Measurements from ENCODE around the gene IRF5.

IRF5 gene

GRCh38 chr7:128919881-128920799 lies 17.6 kb upstream of the IRF5 start:
- DNase-seq (ENCODE audit: insufficient read length, low spot score) (no peak), FAIRE-seq (no peak)

GRCh38 chr7:128920913-128921582 lies 16.7 kb upstream of the IRF5 start:
- FAIRE-seq (no peak), DNase-seq (ENCODE audit: insufficient read length, low spot score) (no peak)

- FAIRE-seq (no peak), DNase-seq (ENCODE audit: insufficient read length, low spot score) (no peak)
Measured at GRCh38 chr7:128921866-128922440, 15.8 kb upstream of the IRF5 start.

- FAIRE-seq (no peak), DNase-seq (ENCODE audit: insufficient read length, low spot score) (no peak)
Measured at GRCh38 chr7:128922496-128923410, 15.0 kb upstream of the IRF5 start.

GRCh38 chr7:128923411-128923800 lies 14.3 kb upstream of the IRF5 start:
- DNase-seq (ENCODE audit: insufficient read length, low spot score) (no peak), FAIRE-seq (no peak)

- DNase-seq (ENCODE audit: insufficient read length, low spot score) (no peak), FAIRE-seq (no peak)
Measured at GRCh38 chr7:128924707-128925588, 12.8 kb upstream of the IRF5 start.

- no peak for FAIRE-seq
- no peak for DNase-seq (ENCODE audit: insufficient read length, low spot score)
Measured at GRCh38 chr7:128928159-128928813, 9.4 kb upstream of the IRF5 start.

GRCh38 chr7:128928882-128929788 lies 8.6 kb upstream of the IRF5 start:
- DNase-seq (ENCODE audit: insufficient read length, low spot score) (no peak), FAIRE-seq (no peak)

DNA sequence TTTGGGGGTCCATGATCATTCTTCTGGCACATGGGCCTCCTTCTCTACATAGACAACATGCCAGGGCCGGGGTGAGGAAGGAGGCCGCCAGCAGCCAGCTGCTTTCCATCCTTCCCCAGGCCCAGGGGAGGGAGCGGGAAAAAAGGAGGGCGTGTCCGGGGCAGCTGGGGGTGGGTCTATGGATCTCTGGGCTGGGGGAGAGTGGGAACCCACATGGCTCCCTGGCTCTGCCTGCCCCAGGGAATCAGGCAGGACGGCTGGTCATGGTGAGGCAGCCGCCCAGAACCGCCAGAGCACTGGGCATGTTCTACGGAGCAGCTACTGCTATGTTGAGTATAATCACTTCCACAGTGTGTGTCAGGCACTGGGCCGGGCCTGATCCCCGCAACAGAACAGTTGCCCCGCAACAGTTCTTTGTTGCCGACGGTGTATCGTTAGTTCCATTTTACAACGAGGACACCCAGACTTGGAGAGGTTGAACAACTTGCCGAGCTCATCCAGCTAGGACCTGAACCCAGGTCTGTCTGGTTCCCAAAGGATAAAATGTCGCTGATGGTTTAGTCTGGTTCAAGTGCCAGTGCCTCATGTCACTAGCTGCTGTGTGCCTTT lies 6.4 kb upstream of the IRF5 start:
- no peak for DNase-seq (ENCODE audit: insufficient read length, low spot score)
- no peak for FAIRE-seq

GRCh38 chr7:128931965-128932861 lies 5.5 kb upstream of the IRF5 start:
- DNase-seq (ENCODE audit: insufficient read length, low spot score), result no peak
- FAIRE-seq, result no peak

DNA sequence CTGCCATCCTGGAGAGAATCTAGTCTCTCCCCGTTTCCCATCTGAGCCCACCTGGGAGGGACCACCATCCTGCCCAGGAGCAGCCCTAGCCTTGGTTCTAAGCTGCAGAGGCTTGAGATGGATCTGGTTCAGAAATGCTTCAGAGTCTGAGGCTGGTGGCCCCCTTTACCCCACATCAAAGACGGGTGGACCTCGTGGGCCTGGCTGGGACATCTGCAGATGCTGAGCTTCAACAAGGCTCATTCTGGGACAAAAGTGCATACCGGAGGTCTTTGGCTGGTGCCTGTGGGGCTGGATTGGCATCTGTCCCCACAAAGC lies 4.9 kb upstream of the IRF5 start:
- no peak for DNase-seq (ENCODE audit: insufficient read length, low spot score)
- FAIRE-seq, result no peak

DNA sequence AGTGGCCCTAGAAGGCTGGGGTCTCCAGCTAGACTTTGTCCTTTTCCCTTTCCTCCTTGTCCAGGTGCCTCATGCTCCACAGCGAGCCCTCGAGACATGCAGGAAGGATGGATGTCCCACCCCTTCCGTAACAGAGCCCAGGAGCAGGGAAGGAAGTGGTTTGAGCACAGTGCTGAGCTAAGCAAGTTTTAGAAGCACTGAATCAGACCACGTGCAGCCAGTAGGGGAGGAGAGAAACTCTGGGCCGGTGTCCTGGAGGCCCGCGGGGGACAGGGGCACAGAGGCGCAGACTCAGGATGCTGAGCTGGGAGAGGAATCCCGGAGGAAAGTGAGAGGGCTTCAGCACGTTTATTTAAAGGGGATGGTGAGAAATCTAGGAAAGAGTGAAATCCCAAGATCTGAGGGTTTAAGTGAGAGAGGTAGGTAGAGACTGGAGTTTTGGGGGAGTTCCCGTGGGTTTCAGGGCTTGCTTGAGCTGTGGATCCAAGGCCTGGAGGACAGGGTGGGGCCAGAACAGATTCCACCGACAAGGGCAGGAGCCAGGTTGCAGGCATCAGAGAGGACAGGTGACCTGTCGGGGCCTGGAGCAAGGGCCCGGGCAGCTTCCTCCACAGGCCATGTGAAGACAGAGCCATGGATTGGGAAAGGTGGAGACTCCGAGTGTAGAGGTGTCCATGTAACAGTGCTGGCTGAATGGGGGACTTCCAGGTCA lies 4.4 kb upstream of the IRF5 start:
- FAIRE-seq (no peak), DNase-seq (ENCODE audit: insufficient read length, low spot score) (no peak)

DNA sequence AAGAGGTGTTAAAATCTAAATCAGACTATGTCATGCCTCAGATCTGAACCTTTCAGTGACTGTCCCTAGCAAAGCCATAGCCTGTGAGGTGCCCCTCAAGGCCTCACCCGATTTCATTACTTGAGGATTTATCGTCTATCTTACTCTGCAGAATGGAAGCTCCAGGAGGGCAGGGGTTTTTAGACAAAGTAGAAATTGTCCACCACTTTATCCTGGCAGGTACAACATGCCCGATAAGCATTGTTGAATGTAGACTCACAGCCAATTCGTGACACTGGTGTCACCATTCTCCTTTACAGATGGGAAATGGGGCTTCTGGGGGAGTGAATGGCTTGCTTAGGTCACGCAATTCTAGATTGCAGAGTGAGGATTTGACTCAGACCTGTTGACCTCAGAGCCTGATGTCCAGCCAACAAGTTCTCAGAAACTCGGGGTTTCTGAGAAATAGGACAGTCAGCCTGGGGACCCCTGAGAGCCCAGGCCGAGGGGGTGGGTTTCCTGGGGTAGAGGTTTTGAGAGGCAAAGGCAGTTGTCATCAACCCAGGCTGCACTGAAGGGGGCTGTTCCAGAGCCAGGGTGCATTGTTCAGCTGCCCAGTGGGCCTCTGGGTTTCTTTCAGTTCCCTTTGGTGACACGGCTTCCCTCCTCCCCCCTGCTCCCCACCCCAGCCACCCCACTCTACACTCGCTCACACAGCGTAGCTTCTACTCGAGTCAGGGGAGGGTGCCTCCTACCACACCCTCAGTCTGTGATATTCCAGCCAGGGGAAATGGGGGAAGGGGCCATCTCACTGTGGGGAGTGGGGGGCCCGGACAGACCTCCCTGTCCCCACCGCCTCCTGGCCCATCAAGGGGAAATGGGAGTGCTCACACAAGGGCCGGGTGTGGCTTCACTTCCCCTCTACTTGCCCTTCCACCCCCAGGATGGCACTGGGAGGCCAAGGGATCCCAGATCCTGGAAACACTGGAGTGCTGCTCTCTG lies 3.1 kb upstream of the IRF5 start:
- DNase-seq (ENCODE audit: insufficient read length, low spot score), result no peak
- FAIRE-seq, result no peak

DNA sequence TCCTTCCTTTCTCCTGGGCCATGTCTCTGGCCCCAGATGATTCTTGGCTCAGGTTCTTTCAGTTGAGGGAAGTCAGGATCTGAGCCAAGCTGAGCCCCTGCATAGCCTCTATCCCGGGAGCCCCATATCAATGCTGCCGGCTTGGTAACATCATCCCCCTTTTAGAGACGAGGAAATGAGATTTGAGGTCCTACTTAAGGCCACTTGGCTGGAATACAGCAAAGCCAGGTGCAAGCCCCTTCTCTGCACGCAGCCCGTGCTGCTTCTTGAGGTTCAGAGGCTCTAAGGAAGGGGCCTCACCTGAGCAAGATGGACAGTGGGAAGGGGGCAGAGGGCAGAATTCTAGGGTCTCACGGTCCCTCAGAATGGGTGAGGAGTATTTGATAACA lies 2.4 kb upstream of the IRF5 start:
- FAIRE-seq (no peak), DNase-seq (ENCODE audit: insufficient read length, low spot score) (no peak)

DNA sequence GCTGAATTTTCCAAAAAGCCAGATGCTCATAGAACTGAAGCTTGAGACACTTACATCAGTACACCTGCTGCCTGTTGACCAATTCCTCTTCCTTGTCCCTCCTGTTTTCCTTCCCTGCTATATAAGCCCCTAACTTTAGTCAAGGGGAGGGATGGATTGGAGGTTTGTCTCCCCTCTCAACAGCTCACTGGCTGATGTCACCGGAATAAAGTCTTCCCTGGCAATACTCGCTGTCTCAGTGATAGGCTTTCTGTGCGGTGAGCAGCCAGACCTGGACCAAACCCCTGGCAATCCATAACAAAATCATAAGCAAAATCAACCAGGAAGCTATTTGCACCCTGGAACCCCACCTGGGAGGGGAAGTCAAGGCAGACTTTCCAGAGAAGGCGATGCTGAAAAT lies 929 bp upstream of the IRF5 start:
- DNase-seq (ENCODE audit: insufficient read length, low spot score) (no peak), FAIRE-seq (no peak)

Measured in HTR-8/SVneo (cell line).